ENCODE results near the gene ZDHHC18.
"Not testable (repeated sequence)": the region's sequence is repeated elsewhere in the genome, so short reads cannot be mapped to it uniquely, and the experiment has no call there.

The ZDHHC18 gene

DNA sequence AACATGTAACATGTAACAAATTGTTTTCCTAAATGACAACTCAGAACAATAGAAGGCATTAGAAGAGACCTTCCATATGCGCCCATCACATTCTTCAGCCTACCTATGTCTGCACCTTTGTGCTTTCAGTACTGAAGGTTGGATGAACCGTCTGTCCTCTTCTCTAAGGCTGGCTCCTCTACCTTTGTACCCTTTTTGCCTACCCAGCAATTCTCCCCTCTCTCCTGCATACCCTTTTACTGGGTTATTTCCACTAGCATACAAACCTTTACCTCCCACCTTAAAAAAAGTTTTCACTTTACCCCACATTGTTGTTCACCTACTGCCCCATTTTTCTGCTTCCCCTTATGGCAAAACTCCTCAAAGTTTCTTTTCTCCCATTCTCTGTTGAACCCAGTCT is 33.6 kb upstream of the ZDHHC18 start:
- no peak for DNase-seq

DNA sequence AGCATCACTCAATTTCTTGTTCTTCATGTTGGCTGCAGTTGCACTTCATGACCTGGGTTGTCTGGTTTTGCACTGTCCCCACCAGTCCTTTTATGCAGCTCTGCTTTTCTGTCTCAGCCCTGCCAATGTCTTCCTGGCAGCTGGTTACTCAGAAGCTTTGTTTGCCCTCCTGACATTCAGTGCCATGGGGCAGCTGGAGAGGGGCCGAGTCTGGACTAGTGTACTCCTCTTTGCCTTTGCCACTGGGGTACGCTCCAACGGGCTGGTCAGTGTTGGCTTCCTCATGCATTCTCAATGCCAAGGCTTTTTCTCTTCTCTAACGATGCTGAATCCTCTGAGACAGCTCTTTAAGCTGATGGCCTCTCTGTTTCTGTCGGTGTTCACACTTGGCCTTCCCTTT is 32.1 kb upstream of the ZDHHC18 start:
- no peak for DNase-seq

DNA sequence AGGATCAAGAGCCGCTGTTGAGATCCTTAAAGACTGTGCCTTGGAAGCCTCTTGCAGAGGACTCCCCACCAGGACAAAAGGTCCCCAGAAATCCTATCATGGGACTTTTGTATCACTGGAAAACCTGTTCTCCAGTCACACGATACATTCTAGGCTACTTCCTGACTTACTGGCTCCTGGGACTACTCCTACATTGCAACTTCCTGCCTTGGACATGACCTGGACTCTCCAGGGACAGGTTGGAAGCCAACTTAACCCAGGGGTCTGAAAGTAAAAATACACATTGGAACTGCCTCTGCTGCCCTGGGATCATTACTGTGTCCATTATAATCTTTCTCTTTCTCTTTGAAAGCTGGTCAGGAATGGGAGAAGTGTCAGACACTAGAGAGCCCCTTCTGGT is 28.9 kb upstream of the ZDHHC18 start:
- no peak for DNase-seq

DNA sequence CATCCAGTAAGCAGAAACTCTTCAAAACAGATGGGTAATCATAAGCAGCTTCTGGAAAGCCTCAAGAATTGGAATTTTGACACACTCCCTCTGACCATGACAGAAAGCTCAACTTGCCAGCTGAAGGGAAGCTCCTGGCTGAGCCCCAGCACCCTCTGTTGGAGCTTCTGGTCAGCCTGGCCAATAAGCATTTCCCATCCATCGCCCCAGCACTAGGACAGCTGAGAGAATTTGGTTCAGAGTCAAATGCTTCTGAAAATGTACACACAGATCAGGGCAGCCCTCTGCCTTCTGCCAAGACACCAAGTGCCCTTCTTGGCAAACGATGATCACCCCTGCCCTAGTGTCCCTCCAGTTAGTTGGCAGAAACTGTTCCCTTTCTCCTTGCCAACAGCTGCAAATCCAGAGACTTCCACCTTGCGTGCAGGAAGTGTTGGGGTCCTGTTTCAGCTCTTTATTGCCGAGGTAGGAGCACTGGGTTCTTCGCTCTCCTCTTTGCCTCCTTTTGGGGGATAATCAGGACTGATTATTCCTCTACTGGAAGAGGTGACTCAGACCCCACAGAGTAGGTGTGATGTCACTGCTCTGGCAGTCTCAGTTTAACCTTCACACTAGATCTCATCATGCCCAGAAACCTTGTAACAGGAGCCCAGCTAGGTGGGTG is 26.9 kb upstream of the ZDHHC18 start:
- DNase-seq, result peak; percentile 94

DNA sequence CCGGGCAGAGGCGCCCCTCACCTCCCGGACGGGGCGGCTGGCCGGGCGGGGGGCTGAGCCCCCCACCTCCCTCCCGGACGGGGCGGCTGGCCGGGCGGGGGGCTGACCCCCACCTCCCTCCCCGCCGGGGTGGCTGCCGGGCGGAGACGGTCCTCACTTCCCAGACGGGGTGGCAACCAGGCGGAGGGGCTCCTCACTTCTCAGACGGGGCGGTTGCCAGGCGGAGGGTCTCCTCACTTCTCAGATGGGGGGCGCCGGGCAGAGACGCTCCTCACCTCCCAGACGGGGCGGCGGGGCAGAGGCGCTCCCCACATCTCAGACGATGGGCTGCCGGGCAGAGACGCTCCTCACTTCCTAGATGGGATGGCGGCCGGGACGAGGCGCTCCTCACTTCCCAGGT is 22.6 kb upstream of the ZDHHC18 start:
- DNase-seq, result not testable (repeated sequence)

DNA sequence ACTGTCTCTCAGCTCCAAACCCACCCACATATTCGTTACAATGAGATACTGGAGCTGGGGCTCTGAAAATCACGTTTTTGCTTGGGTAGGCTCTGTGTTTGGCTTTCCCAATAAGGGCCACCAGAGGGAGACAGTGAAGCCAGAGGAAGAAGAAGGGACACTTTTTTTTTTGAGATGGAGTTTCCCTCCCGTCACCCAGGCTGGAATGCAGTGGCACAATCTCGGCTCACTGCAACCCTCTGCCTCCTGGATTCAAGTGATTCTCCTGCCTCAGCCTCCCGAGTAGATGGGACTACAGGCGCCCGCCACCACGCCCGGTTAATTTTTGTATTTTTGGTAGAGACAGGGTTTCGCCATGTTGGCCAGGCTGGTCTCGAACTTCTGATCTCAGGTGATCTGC is 16.4 kb upstream of the ZDHHC18 start:
- peak; percentile 29 for DNase-seq

DNA sequence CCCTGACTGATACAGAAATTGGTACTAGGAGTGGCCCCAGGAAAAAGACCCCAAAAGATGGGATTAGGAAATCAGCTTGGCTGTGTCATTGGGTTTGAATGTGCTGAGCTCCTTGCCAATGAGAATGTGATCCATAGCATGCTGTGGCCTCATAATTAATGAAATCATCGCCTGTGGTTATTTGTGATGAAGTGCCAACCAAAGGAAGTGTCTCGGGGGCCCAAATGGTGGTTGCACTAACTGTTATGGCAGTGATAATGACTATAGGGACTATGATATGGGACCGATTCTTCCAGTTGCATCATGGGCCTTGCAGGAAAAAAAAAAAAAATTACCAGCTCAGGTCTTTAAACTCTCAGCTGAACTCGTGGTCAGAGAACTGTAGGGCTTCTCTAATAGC is 15.4 kb upstream of the ZDHHC18 start:
- no peak for DNase-seq

DNA sequence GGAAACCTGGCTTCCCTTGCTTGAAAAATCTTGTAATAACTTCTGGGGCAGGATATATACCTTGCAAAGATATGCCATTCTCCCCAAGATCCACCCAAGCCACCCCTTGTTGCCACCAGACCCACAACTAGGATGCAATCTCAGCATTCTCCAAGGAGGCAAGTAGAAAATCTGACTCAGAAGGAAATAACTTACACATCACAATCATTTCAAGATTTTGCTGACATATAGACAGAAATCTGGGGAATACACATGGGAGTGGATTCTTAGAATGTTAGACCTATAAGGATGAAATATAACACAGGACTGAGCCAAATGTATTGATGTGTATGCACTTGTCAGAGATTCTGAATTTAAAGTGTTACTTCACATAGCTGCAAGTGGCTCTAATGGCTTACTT is 14.8 kb upstream of the ZDHHC18 start:
- DNase-seq, result no peak

DNA sequence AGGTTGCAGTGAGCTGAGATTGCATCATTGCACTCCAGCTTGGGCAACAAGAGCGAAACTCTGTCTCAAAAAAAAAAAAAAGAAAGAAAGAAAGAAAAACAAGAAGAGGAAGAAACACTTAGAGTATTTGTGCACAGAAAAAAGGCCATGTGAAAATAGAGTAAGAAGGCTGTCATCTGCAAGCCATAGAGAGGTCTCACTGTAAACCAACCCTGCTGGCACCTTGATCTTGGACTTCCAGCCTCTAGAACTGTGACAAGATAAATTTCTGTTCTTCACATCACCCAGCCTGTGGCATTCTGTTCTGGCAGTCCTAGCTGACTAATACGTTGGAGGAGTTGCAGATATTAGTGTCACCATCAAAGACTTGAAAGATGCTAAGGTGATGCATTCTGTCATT is 12.1 kb upstream of the ZDHHC18 start:
- DNase-seq, result no peak

DNA sequence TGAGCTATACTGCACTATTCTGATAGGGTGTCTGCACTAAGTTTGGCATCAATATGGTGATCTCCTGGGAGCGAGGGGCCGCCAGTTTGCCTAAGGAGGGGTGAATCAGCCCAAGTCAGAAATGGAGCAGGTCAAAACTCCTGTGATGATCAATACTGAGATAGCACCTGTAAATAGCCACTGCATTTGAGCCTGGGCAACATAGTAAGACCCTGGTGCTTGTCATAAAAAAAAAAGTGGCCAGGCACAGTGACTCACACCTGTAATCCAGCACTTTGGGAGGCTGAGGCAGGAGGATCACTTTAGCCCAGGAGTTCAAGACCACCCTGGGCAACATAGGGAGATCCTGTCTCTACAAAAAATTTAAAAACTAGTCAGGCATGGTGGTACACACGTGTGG is 11.6 kb upstream of the ZDHHC18 start:
- no peak for DNase-seq

DNA sequence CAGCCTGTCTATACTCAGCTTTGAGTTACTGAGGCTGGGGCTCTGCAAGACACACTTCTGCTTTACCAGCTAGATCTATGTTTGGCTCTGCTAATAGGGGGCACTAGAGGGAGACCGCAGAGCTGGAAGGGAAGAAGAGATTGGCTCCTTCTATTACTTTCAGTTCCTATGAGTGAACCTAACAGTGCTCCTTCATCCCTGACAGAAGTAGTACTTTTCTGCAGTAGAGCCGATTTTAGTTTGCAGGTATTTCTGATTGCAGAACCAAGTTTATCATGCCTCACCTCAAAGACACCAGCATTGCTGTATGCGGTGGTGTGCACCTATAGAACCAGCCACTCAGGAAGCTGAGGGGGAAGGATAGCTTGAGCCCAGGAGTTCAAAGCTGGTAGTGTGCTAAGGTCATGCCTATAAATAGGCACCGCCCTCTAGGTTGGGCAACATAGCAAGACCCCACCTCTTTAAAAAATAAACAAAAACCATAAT is 5.7 kb upstream of the ZDHHC18 start:
- DNase-seq, result no peak

DNA sequence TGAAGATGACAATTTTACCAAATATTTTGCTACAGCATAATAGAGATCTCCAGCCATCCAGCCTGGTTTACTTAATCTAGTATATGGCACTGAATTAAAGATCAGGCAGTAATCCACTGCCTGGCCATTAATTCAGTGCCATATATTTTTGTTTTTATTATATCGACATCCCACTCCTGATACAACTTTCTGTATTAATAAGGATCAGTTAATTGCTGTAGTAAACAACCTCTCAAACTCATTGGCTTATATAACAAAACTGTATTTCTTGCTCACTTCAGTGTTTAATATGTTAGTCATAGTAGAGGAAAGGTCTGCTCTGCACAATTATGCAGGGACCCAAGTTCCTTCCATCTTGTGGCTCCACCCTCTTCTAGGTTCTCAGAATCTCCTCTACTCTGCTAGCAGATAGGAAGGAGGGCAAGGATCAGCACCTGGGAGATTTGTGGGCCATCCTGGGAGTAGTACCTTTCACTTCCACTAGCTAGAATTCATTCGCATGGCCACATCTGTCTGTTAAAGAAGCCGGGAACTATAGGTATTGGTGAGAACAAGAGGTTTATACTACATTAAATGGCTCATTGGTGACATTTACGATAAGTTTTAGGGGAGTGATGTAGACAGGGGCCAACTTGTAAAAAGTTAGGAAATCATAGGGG is 3.6 kb upstream of the ZDHHC18 start:
- no peak for DNase-seq

DNA sequence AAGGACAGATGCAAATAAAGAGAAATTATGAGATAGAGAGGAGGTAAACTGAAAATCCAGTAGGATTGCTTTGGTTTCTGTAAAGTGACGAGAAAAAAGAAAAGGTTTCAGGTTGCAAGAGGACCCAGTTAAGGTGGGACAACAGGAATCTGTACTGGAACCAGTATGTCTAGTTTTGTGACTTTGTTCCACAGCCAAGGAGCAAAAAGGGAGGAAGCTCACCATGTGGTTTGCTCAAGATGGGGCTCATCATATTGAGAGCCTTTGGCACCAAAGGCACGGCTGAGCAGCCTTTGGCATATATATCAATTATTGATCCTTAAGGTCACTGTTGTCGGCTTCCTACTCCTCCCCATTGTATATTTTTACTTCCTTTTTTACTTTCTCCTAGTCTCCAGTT is 1.8 kb upstream of the ZDHHC18 start:
- DNase-seq, result no peak

DNA sequence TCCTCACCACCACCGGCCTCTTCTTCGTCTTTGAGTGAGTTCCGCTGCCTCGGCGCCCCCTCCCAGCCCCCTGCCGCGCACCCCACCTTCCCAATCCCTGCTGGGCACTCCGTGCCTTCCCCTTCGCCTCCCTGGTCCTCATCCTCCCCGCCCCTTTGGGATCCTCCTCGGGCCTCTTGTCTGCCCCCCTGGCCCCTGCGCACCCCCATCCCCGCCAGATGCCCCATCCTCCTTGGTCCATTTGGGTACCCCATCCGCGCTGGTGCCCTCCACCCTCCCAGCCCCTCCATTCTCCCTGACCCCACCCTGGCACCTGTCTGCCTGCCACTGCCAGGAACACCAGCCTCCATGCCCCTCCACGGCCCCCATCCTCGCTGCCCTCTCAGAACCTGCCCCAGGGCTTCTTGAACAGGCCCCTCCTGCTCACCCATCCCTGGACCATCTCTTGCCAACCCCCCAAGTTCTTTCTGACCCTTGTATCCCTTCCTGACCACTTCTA is 667 bp downstream of the ZDHHC18 start:
- no peak for DNase-seq

DNA sequence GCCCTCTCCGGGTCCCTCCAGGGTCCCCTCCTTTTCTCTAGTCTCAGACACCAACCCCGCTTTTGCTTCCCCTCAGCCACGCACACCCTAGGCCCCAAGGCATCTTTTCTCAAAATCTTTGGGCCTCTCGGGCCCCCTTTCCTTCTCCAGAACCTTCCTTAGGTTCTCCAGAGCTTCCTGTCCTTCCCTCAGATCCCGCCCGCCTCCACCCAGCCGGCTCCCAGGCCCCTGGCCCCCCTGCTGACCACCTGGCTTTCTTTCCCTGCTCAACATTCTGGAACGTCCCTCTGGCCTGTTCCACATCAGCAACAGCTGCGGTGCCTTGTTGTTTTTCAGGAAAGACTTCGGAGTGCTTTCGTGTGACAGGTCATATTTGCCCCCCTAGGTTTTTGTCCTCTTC is 1.2 kb downstream of the ZDHHC18 start:
- no peak for DNase-seq

DNA sequence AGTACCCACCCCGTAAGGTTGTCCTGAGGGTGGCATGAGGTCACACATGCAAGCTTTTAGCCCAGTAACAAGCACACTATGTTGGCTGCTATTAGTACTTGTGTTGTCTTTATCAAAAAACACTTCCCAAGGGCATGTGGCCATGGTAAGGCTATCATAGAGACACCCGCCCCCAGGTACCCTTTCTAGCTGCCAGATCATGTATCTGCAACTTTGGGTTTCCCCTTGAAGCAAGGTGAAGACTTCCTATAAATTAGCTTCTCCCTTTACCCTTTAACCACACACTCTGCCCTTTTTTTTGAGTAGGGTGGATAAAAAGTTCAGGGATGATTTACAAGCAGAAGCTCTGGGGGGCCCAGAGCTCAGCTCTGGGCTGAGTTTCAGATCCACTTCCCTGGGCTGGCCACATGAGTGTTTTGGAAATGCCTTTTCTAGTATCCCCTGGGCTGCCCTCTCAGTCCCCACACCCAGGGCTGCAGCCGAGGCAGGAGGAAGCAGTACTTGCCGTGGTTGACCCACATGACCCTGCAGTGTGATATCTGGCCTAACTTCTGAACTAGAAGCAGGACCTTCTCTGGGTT is 2.0 kb downstream of the ZDHHC18 start:
- DNase-seq, result no peak

DNA sequence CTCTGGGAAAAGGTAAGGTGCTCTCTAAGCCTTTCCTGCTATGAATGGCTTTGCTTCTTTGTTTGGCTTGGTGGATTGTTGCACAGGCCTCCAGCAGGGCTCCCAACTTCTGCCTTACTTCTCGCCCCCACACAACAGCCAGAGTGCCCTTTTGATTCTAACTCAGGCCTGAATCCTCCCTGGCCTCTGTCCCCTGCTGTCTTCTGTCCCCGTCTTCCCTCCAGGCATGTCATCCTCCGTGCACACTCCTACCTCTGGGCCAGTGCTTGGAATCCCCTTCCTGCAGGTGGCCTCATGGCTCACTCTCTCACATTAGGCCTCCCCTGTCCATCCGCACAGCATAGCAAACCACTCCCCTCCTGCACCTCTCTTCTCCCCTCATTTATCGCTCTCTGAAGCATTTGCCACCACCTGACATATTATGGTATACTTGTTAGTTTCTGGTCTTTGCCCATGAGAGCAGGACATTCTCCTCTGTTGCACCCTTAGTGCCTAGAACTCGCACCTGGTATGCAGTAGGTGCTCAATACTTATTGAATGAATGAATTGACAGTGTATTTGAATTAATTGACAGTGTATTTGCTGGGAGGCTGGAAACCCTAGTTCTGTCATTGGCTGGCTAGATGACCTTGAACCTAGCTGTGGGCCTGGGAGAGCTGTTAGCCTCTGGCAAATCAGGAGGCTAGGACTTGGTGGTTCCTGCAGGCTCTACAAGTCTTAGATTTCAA is 2.9 kb downstream of the ZDHHC18 start:
- DNase-seq, result no peak

DNA sequence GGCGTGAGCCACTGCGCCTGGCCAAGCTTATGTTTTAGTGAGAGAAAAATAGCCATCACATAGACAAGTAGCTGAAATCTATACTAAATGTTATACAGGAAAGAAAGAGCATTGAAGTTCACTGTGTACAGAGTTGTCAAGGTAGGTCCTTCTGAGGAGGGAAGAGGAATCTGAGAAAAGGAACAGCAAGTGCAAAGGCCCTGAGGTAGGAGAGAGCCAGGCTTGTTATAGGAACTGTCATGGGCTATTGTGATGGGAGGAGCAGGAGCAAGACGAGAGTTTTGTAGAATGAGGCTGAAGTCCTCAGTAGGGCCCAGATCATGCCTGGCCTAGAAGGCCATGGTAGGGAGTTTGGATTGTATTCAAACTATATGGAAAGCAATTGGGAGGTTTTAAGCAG is 4.6 kb downstream of the ZDHHC18 start:
- DNase-seq, result no peak

DNA sequence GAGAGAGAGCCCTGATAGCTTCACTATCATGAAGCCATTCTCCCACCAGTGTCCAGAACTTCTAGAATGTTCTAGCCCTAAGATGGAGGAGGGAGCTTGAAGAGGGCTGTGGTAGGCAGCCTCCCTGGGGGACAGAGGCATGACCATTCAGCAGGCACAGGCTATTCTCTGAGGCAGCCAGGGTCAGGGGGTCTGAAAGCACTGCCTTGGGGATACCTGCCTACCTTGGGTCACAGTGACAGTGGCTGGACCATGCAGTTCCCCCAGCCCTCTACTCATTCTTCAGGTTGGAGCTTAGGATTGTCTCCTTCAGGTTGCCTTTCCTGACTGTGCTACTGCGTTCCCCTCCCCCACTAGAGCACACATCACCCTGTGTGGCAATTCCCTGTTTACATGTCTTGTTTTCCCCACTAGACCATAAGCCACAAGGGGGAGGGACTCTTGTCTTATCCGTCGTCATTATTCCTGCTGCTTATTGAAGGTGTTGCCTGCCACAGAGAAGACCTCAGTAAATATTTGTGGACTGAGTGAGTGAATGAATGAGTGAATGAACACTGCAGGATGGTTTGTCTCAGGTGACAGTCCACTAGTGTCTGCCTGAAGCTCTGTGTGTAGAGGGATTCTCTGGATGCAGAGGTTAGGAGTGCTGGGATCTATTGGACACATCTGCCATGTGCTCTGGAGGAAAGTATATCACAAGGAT is 5.2 kb downstream of the ZDHHC18 start:
- DNase-seq, result no peak

DNA sequence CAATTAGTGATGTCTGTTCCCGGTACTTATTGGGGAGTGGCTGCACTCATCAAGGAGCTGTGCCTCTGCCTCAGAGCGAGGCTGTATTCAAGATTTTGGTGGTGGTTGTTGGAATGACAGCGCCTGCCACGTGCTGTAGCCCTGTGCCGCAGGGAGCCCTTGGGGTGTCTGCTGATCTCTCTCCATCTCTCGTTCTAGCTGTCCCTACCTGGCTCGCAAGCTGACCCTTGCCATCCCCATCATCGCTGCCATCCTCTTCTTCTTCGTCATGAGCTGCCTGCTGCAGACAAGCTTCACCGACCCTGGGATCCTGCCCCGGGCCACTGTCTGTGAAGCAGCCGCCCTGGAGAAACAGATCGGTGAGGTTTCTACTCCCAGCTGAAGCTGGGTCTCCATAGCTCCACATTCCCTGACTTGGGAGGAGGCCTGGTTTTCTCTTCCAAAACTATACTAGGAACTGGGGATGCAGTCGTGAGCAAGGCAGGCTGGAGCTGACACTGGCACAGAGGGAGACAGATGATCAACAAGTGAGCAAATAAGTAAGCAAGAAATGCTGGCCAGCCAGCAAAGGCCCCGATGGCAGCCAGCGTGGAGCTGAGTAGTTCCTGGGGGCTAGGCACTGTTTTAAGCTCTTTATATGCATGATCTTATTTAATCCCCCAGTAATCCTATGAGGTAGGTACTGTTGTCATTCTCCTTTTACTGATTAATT is 5.9 kb downstream of the ZDHHC18 start:
- no peak for DNase-seq

DNA sequence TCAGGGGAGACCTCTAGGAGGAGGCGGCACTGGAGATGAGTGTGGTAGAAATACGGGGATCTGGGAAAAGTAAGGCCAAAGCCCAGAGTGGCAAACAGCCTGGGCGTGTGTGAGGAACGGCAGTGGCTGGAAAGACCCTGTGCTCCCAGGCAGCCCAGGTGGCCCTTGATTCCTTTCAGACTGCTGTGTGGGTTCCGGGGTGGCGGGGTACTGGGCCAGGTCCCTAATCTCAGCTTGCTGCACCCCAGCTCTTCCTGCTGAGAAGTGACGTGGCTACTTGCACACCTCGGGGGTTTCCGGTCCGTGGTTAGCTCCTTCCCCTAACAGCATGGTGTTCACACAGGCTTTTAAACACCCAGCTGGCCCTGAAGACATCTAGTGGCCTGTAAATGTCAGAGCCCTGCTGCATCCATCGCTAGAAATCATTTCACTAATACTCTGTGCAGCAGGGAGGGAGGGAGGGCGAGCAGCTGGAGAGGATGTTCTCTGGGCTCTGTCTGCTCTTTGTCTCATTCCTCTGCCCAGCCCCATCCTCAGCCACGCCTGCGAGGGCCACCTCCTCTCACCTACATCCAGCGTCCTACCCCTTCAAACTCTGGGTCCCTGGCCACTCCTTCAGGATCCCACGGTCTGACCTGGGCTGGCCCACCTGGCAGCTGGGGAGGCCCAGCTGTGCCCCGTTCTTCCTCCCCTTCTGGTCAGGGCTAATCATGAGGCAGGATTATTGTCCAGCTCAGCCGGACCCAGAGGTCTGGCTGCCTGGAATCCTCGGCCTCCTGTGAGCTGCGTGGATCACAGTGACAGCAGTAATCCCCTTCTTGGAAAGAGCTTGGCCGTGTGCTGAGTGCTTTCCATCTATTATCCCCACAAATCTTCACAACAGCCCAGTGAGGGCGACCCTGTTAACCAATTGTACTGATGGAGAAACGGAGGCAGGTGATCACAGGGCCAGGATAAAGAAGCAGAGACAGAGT is 7.2 kb downstream of the ZDHHC18 start:
- no peak for DNase-seq

Measured in NCI-H446 treated with DMSO at 0.1 percent for 48 hours (cell line).